ENCODE results near the gene KRT83.
"Not testable (repeated sequence)": the region's sequence is repeated elsewhere in the genome, so short reads cannot be mapped to it uniquely, and the experiment has no call there.

The KRT83 gene

GRCh38 chr12:52314511-52314910 is 6.7 kb downstream of the KRT83 start:
- FAIRE-seq (no peak), DNase-seq (ENCODE audit: insufficient read length) (no peak)
- TF ChIP-seq TAF1 (IDR thresholded peaks at IDR 0.05; ENCODE audit: borderline replicate concordance, low read depth, low read length) (no peak), POLR2A (IDR thresholded peaks at IDR 0.05; ENCODE audit: low read depth, low read length) (no peak), POLR2AphosphoS5 (IDR thresholded peaks at IDR 0.05; ENCODE audit: low read depth, low read length) (no peak)

GRCh38 chr12:52313926-52314325 is 7.3 kb downstream of the KRT83 start:
- TF ChIP-seq POLR2AphosphoS5 (IDR thresholded peaks at IDR 0.05; ENCODE audit: low read depth, low read length) (no peak), TAF1 (IDR thresholded peaks at IDR 0.05; ENCODE audit: borderline replicate concordance, low read depth, low read length) (no peak), POLR2A (IDR thresholded peaks at IDR 0.05; ENCODE audit: low read depth, low read length) (no peak)
- no peak for FAIRE-seq

GRCh38 chr12:52313461-52313860 is 7.7 kb downstream of the KRT83 start:
- FAIRE-seq: no peak
- no peak for DNase-seq (ENCODE audit: insufficient read length)
- no peak for TF ChIP-seq POLR2A (IDR thresholded peaks at IDR 0.05; ENCODE audit: low read depth, low read length)
- no peak for TF ChIP-seq POLR2AphosphoS5 (IDR thresholded peaks at IDR 0.05; ENCODE audit: low read depth, low read length)
- TF ChIP-seq TAF1 (IDR thresholded peaks at IDR 0.05; ENCODE audit: borderline replicate concordance, low read depth, low read length): no peak

More at GRCh38 chr12:52313926-52314325, 7.3 kb downstream of the KRT83 start:
- DNase-seq (ENCODE audit: insufficient read length): no peak

- DNase-seq (ENCODE audit: insufficient read length) (no peak), FAIRE-seq (no peak)
- TF ChIP-seq TAF1 (IDR thresholded peaks at IDR 0.05; ENCODE audit: borderline replicate concordance, low read depth, low read length) (no peak), POLR2AphosphoS5 (IDR thresholded peaks at IDR 0.05; ENCODE audit: low read depth, low read length) (no peak), POLR2A (IDR thresholded peaks at IDR 0.05; ENCODE audit: low read depth, low read length) (no peak)
Measured at GRCh38 chr12:52312086-52312485, 9.1 kb downstream of the KRT83 start.

- no peak for DNase-seq (ENCODE audit: insufficient read length)
- FAIRE-seq: no peak
- no peak for TF ChIP-seq TAF1 (IDR thresholded peaks at IDR 0.05; ENCODE audit: borderline replicate concordance, low read depth, low read length)
- TF ChIP-seq POLR2AphosphoS5 (IDR thresholded peaks at IDR 0.05; ENCODE audit: low read depth, low read length): no peak
- TF ChIP-seq POLR2A (IDR thresholded peaks at IDR 0.05; ENCODE audit: low read depth, low read length): no peak
Measured at GRCh38 chr12:52311285-52311648, 9.9 kb downstream of the KRT83 start.

GRCh38 chr12:52310622-52311284 is 10.4 kb downstream of the KRT83 start:
- DNase-seq (ENCODE audit: insufficient read length) (no peak), FAIRE-seq (no peak)
- TF ChIP-seq TAF1 (IDR thresholded peaks at IDR 0.05; ENCODE audit: borderline replicate concordance, low read depth, low read length) (no peak), POLR2AphosphoS5 (IDR thresholded peaks at IDR 0.05; ENCODE audit: low read depth, low read length) (no peak), POLR2A (IDR thresholded peaks at IDR 0.05; ENCODE audit: low read depth, low read length) (no peak)

- TF ChIP-seq POLR2AphosphoS5 (IDR thresholded peaks at IDR 0.05; ENCODE audit: low read depth, low read length) (no peak), POLR2A (IDR thresholded peaks at IDR 0.05; ENCODE audit: low read depth, low read length) (no peak)
- no peak for DNase-seq (ENCODE audit: insufficient read length)
- FAIRE-seq: no peak
Measured at GRCh38 chr12:52308806-52309425, 12.3 kb downstream of the KRT83 start.

GRCh38 chr12:52307836-52308805 is 13.1 kb downstream of the KRT83 start:
- DNase-seq (ENCODE audit: insufficient read length) (peak; percentile 46), FAIRE-seq (no peak)
- no peak for TF ChIP-seq POLR2A (IDR thresholded peaks at IDR 0.05; ENCODE audit: low read depth, low read length)
- no peak for TF ChIP-seq POLR2AphosphoS5 (IDR thresholded peaks at IDR 0.05; ENCODE audit: low read depth, low read length)
- no peak for TF ChIP-seq TAF1 (IDR thresholded peaks at IDR 0.05; ENCODE audit: borderline replicate concordance, low read depth, low read length)

- no peak for FAIRE-seq
- TF ChIP-seq POLR2A (IDR thresholded peaks at IDR 0.05; ENCODE audit: low read depth, low read length): no peak
- TF ChIP-seq TAF1 (IDR thresholded peaks at IDR 0.05; ENCODE audit: borderline replicate concordance, low read depth, low read length): no peak
- no peak for TF ChIP-seq POLR2AphosphoS5 (IDR thresholded peaks at IDR 0.05; ENCODE audit: low read depth, low read length)
- no peak for DNase-seq (ENCODE audit: insufficient read length)
Measured at GRCh38 chr12:52306731-52307130, 14.5 kb downstream of the KRT83 start.

- DNase-seq (ENCODE audit: insufficient read length) (no peak), FAIRE-seq (no peak)
- TF ChIP-seq POLR2AphosphoS5 (IDR thresholded peaks at IDR 0.05; ENCODE audit: low read depth, low read length) (no peak), TAF1 (IDR thresholded peaks at IDR 0.05; ENCODE audit: borderline replicate concordance, low read depth, low read length) (no peak), POLR2A (IDR thresholded peaks at IDR 0.05; ENCODE audit: low read depth, low read length) (no peak)
Measured at GRCh38 chr12:52305921-52306705, 15.1 kb downstream of the KRT83 start.

- not testable (repeated sequence) for FAIRE-seq; DNase-seq (ENCODE audit: insufficient read length)
Measured at GRCh38 chr12:52304941-52305411, 16.2 kb downstream of the KRT83 start.

GRCh38 chr12:52302242-52302914 is 18.8 kb downstream of the KRT83 start:
- not testable (repeated sequence) for FAIRE-seq; DNase-seq (ENCODE audit: insufficient read length)

- not testable (repeated sequence) for FAIRE-seq; DNase-seq (ENCODE audit: insufficient read length)
Measured at GRCh38 chr12:52301721-52302120, 19.5 kb downstream of the KRT83 start.
